H7 (cell line): ENCODE results near the gene PLEKHA3. TPM values are rescaled to one million over a fixed set of nuclear protein-coding genes. Genes with fewer than 3 reads are reported as not detected.
"Not testable (repeated sequence)": the region's sequence is repeated elsewhere in the genome, so short reads cannot be mapped to it uniquely, and the experiment has no call there.

Experiments
- DNase-seq: peaks from one replicate; pipeline ENCODE4 v3.0.0; 2012
- H3K27me3 ChIP-seq: 2 replicates; pipeline ENCODE4 v1.6.0; 2011; ENCODE audit warnings: mild to moderate bottlenecking, low read length; ENCODE audit not compliant: control insufficient read depth, insufficient read depth
- H3K36me3 ChIP-seq: replicated peaks from 2 replicates; pipeline ENCODE4 v1.5.1; 2011; ENCODE audit warnings: low read length; ENCODE audit not compliant: control insufficient read depth, insufficient read depth
- H3K4me3 ChIP-seq: 2 replicates; pipeline ENCODE4 v1.5.1; 2011; ENCODE audit warnings: low read depth, mild to moderate bottlenecking, control low read depth, low read length, moderate library complexity; ENCODE audit not compliant: insufficient read depth
- total RNA-seq: library from RNA; depleted of rRNA; stranded (reverse); fragments of >200 nt; shearing (Covaris generic); gene quantifications from 2 replicates; pipeline ENCODE4 v1.2.3, GENCODE V29; 2014

The PLEKHA3 gene
- total RNA-seq, 1 experiment from 2014 or later: 2.9 TPM

- DNase-seq: no peak
- Histone ChIP-seq H3K4me3 (no peak overlapping the region), H3K27me3 (no peaks in the 10 kb centered on the region), H3K36me3 (peaks cover 3% of the 10 kb centered on the region)
These were observed 19.4 kb downstream of the PLEKHA3 start for GRCh38 chr2:178499640-178500039.

- no peak for DNase-seq
- Histone ChIP-seq H3K36me3 (peaks cover 1% of the 10 kb centered on the region; the same call in 1 of the 2 replicates), H3K4me3 (no peak overlapping the region), H3K27me3 (no peaks in the 10 kb centered on the region)
These were observed 22.5 kb downstream of the PLEKHA3 start for GRCh38 chr2:178502751-178503150.

GRCh38 chr2:178506101-178506500 lies 25.8 kb downstream of the PLEKHA3 start:
- no peak overlapping the region for H3K4me3 ChIP-seq

GRCh38 chr2:178506524-178506923 lies 26.3 kb downstream of the PLEKHA3 start:
- Histone ChIP-seq H3K4me3 (no peak overlapping the region), H3K36me3 (peaks cover 1% of the 10 kb centered on the region; the same call in 1 of the 2 replicates), H3K27me3 (no peaks in the 10 kb centered on the region)
- DNase-seq: no peak

More at GRCh38 chr2:178506101-178506500, 25.8 kb downstream of the PLEKHA3 start:
- Histone ChIP-seq H3K27me3 (no peaks in the 10 kb centered on the region), H3K36me3 (peaks cover 1% of the 10 kb centered on the region; the same call in 1 of the 2 replicates)
- DNase-seq: no peak

- Histone ChIP-seq H3K4me3 (no peak overlapping the region), H3K36me3 (peaks cover 1% of the 10 kb centered on the region; the same call in 1 of the 2 replicates), H3K27me3 (no peaks in the 10 kb centered on the region)
- no peak for DNase-seq
These were observed 26.7 kb downstream of the PLEKHA3 start for GRCh38 chr2:178506949-178507348.

GRCh38 chr2:178508646-178509045 lies 28.4 kb downstream of the PLEKHA3 start:
- Histone ChIP-seq H3K4me3 (no peak overlapping the region), H3K36me3 (no peaks in the 10 kb centered on the region), H3K27me3 (no peaks in the 10 kb centered on the region)
- no peak for DNase-seq

GRCh38 chr2:178510384-178510783 lies 30.1 kb downstream of the PLEKHA3 start:
- no peak overlapping the region for H3K4me3 ChIP-seq
- H3K27me3 ChIP-seq: no peaks in the 10 kb centered on the region
- no peaks in the 10 kb centered on the region for H3K36me3 ChIP-seq
- no peak for DNase-seq

- H3K27me3 ChIP-seq: no peaks in the 10 kb centered on the region
- no peak overlapping the region for H3K4me3 ChIP-seq
- no peak for DNase-seq
- H3K36me3 ChIP-seq: no peaks in the 10 kb centered on the region
These were observed 32.2 kb downstream of the PLEKHA3 start for GRCh38 chr2:178512484-178512883.

GRCh38 chr2:178513876-178514275 lies 33.6 kb downstream of the PLEKHA3 start:
- no peaks in the 10 kb centered on the region for H3K27me3 ChIP-seq
- no peaks in the 10 kb centered on the region for H3K36me3 ChIP-seq
- DNase-seq: no peak
- H3K4me3 ChIP-seq: no peak overlapping the region

GRCh38 chr2:178514664-178515063 lies 34.4 kb downstream of the PLEKHA3 start:
- no peak for DNase-seq
- Histone ChIP-seq H3K27me3 (no peaks in the 10 kb centered on the region), H3K36me3 (no peaks in the 10 kb centered on the region), H3K4me3 (no peak overlapping the region)

GRCh38 chr2:178517496-178517895 lies 37.2 kb downstream of the PLEKHA3 start:
- no peaks in the 10 kb centered on the region for H3K36me3 ChIP-seq
- H3K27me3 ChIP-seq: no peaks in the 10 kb centered on the region
- DNase-seq: no peak
- H3K4me3 ChIP-seq: no peak overlapping the region

- H3K27me3 ChIP-seq: no peaks in the 10 kb centered on the region
- no peak overlapping the region for H3K4me3 ChIP-seq
- DNase-seq: no peak
- H3K36me3 ChIP-seq: no peaks in the 10 kb centered on the region
These were observed 41.3 kb downstream of the PLEKHA3 start for GRCh38 chr2:178521304-178522150.

GRCh38 chr2:178522950-178523595 lies 42.8 kb downstream of the PLEKHA3 start:
- Histone ChIP-seq H3K4me3 (peak overlapping the region; percentile 78), H3K36me3 (no peaks in the 10 kb centered on the region), H3K27me3 (no peaks in the 10 kb centered on the region)
- peak; percentile 85 for DNase-seq

GRCh38 chr2:178523596-178524134 lies 43.4 kb downstream of the PLEKHA3 start:
- peak; percentile 4 for DNase-seq
- Histone ChIP-seq H3K27me3 (no peaks in the 10 kb centered on the region), H3K36me3 (no peaks in the 10 kb centered on the region), H3K4me3 (peak overlapping the region; percentile 78)

GRCh38 chr2:178525010-178525409 lies 44.8 kb downstream of the PLEKHA3 start:
- not testable (repeated sequence) for H3K27me3 ChIP-seq, H3K4me3 ChIP-seq, H3K36me3 ChIP-seq, DNase-seq
